Brain microvascular endothelial cell (primary cell): ENCODE results near the gene R3HDM2.
"Not testable (repeated sequence)": the region's sequence is repeated elsewhere in the genome, so short reads cannot be mapped to it uniquely, and the experiment has no call there.

Source experiments
- DNase-seq: peaks from one replicate; pipeline ENCODE4 v3.0.0-alpha.2; 2020
- H3K27ac ChIP-seq: fragments of 250-450 bp; sonication (Bioruptor Pico); 2 replicates; pipeline ENCODE4 v1.5.1; 2020; ENCODE audit warnings: mild to moderate bottlenecking, moderate library complexity
- H3K27me3 ChIP-seq: fragments of 250-450 bp; sonication (Bioruptor Pico); replicated peaks from 2 replicates; pipeline ENCODE4 v1.5.1; 2020; ENCODE audit warnings: mild to moderate bottlenecking
- H3K36me3 ChIP-seq: fragments of 250-450 bp; sonication (Bioruptor Pico); replicated peaks from 2 replicates; pipeline ENCODE4 v1.5.1; 2020; ENCODE audit warnings: mild to moderate bottlenecking
- H3K4me3 ChIP-seq: 2 replicates; pipeline ENCODE4 v1.5.1; 2011; ENCODE audit warnings: low read depth, mild to moderate bottlenecking, control low read depth, low read length, moderate library complexity
- CTCF ChIP-seq: IDR thresholded peaks from 2 replicates; pipeline ENCODE4 v1.5.1; 2011; ENCODE audit warnings: low read depth, mild to moderate bottlenecking, moderate library complexity, low read length, control low read depth, inconsistent platforms; ENCODE audit errors: missing control alignments
- in situ Hi-C: cut with HindIII; loops from 2 replicates; pipeline ENCODE4 v1.10.0; 2017; ENCODE audit warnings: low sequenced_read_pairs, low pct_ligation_motif_present

Gene R3HDM2

GRCh38 chr12:57315681-57316080 lies 115.2 kb downstream of the R3HDM2 start:
- no peak for TF ChIP-seq CTCF
- Histone ChIP-seq H3K36me3 (no peaks in the 10 kb centered on the region), H3K27ac (no peak overlapping the region), H3K27me3 (no peaks in the 10 kb centered on the region), H3K4me3 (no peak overlapping the region)
- in situ Hi-C loops, result no loop called here
- no peak for DNase-seq

GRCh38 chr12:57312287-57312686 lies 118.6 kb downstream of the R3HDM2 start:
- DNase-seq, H3K36me3 ChIP-seq, H3K27ac ChIP-seq, H3K4me3 ChIP-seq, H3K27me3 ChIP-seq: not testable (repeated sequence)
- in situ Hi-C loops, result loop anchor here (5.0 kb wide), 1 partner anchor 140 kb away; no protein-coding TSS in a partner anchor

- Histone ChIP-seq H3K36me3 (no peaks in the 10 kb centered on the region), H3K27me3 (no peaks in the 10 kb centered on the region), H3K4me3 (no peak overlapping the region), H3K27ac (no peak overlapping the region)
- in situ Hi-C loops, result no loop called here
- TF ChIP-seq CTCF, result no peak
- DNase-seq, result no peak
Observed at GRCh38 chr12:57309420-57309819, 121.4 kb downstream of the R3HDM2 start.

- DNase-seq, result no peak
- in situ Hi-C loops, result no loop called here
- no peak for TF ChIP-seq CTCF
Observed at GRCh38 chr12:57300961-57301584, 129.8 kb downstream of the R3HDM2 start.

GRCh38 chr12:57299514-57300016 lies 131.3 kb downstream of the R3HDM2 start:
- in situ Hi-C loops, result no loop called here
- no peak overlapping the region for H3K4me3 ChIP-seq
- H3K27me3 ChIP-seq, result no peaks in the 10 kb centered on the region
- peaks cover 11% of the 10 kb centered on the region for H3K36me3 ChIP-seq
- no peak for TF ChIP-seq CTCF
- no peak for DNase-seq
- no peak overlapping the region for H3K27ac ChIP-seq

More at GRCh38 chr12:57300961-57301584, 129.8 kb downstream of the R3HDM2 start:
- Histone ChIP-seq H3K27ac (no peak overlapping the region), H3K36me3 (peaks cover 6% of the 10 kb centered on the region), H3K4me3 (no peak overlapping the region), H3K27me3 (no peaks in the 10 kb centered on the region)

- Histone ChIP-seq H3K27ac (no peak overlapping the region), H3K36me3 (peaks cover 17% of the 10 kb centered on the region), H3K4me3 (no peak overlapping the region), H3K27me3 (no peaks in the 10 kb centered on the region)
- in situ Hi-C loops, result no loop called here
- DNase-seq, result no peak
- no peak for TF ChIP-seq CTCF
Observed at GRCh38 chr12:57296291-57296690, 134.6 kb downstream of the R3HDM2 start.

- H3K27me3 ChIP-seq, in situ Hi-C loops, DNase-seq, H3K4me3 ChIP-seq, H3K36me3 ChIP-seq, H3K27ac ChIP-seq: not testable (repeated sequence)
Observed at GRCh38 chr12:57282073-57282472, 148.8 kb downstream of the R3HDM2 start.
